Loucy (cell line): ENCODE results near the gene SVOPL.

Experiments
- EZH2phosphoT487 ChIP-seq: fragments of 200-600 bp; IDR thresholded peaks from 2 replicates; pipeline ENCODE4 v1.6.1; 2018; ENCODE audit warnings: antibody characterized with exemption, mild to moderate bottlenecking, moderate library complexity, borderline replicate concordance
- TF ChIP-seq, protein P1 (sequence below): fragments of 200-600 bp; sonication (generic); conservative IDR thresholded peaks from 2 replicates; pipeline ENCODE4 v1.5.1; 2014; ENCODE audit warnings: mild to moderate bottlenecking, antibody characterized with exemption, low read length

- TF ChIP-seq, protein P1, sequence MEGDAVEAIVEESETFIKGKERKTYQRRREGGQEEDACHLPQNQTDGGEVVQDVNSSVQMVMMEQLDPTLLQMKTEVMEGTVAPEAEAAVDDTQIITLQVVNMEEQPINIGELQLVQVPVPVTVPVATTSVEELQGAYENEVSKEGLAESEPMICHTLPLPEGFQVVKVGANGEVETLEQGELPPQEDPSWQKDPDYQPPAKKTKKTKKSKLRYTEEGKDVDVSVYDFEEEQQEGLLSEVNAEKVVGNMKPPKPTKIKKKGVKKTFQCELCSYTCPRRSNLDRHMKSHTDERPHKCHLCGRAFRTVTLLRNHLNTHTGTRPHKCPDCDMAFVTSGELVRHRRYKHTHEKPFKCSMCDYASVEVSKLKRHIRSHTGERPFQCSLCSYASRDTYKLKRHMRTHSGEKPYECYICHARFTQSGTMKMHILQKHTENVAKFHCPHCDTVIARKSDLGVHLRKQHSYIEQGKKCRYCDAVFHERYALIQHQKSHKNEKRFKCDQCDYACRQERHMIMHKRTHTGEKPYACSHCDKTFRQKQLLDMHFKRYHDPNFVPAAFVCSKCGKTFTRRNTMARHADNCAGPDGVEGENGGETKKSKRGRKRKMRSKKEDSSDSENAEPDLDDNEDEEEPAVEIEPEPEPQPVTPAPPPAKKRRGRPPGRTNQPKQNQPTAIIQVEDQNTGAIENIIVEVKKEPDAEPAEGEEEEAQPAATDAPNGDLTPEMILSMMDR, result no peak
- no peak for TF ChIP-seq EZH2phosphoT487
Measured at GRCh38 chr7:138666385-138666784, 34.8 kb downstream of the SVOPL start.
